Superior temporal gyrus (tissue), 1 donor: ENCODE results near the gene FLVCR2.

Experiments
- DNase-seq: peaks from one replicate; pipeline ENCODE4 v3.0.0-alpha.2; 2016; ENCODE audit errors: extremely low spot score

Gene FLVCR2

GRCh38 chr14:75578102-75578785 lies at the start of gene FLVCR2:
TSS of gene FLVCR2 (plus strand) at chr14:75578620. CDS start at chr14:75578973, 353 bp downstream.
- DNase-seq = peak; percentile 50

GRCh38 chr14:75531256-75531655 lies 47.2 kb upstream of the FLVCR2 start:
- no peak for DNase-seq

GRCh38 chr14:75531660-75532317 lies 46.6 kb upstream of the FLVCR2 start:
- DNase-seq = no peak

GRCh38 chr14:75533791-75534555 lies 44.4 kb upstream of the FLVCR2 start:
- DNase-seq = no peak

- DNase-seq = no peak
Observed at GRCh38 chr14:75535164-75535898, 43.1 kb upstream of the FLVCR2 start.

- no peak for DNase-seq
Observed at GRCh38 chr14:75537071-75537470, 41.3 kb upstream of the FLVCR2 start.

- no peak for DNase-seq
Observed at GRCh38 chr14:75539162-75539560, 39.3 kb upstream of the FLVCR2 start.

GRCh38 chr14:75539561-75540478 lies 38.6 kb upstream of the FLVCR2 start:
- no peak for DNase-seq

- DNase-seq = no peak
Observed at GRCh38 chr14:75540479-75540851, 38.0 kb upstream of the FLVCR2 start.

GRCh38 chr14:75542588-75543091 lies 35.8 kb upstream of the FLVCR2 start:
- DNase-seq = no peak

GRCh38 chr14:75543253-75543652 lies 35.2 kb upstream of the FLVCR2 start:
- DNase-seq = no peak

- no peak for DNase-seq
Observed at GRCh38 chr14:75543786-75544185, 34.6 kb upstream of the FLVCR2 start.

GRCh38 chr14:75545907-75546306 lies 32.5 kb upstream of the FLVCR2 start:
- no peak for DNase-seq

- DNase-seq = no peak
Observed at GRCh38 chr14:75547552-75548250, 30.7 kb upstream of the FLVCR2 start.

GRCh38 chr14:75548544-75548943 lies 29.9 kb upstream of the FLVCR2 start:
- no peak for DNase-seq

GRCh38 chr14:75549169-75549568 lies 29.3 kb upstream of the FLVCR2 start:
- DNase-seq = no peak

- no peak for DNase-seq
Observed at GRCh38 chr14:75551021-75551420, 27.4 kb upstream of the FLVCR2 start.

- DNase-seq = no peak
Observed at GRCh38 chr14:75553157-75553556, 25.3 kb upstream of the FLVCR2 start.

- DNase-seq = no peak
Observed at GRCh38 chr14:75553761-75554364, 24.6 kb upstream of the FLVCR2 start.

- DNase-seq = no peak
Observed at GRCh38 chr14:75554482-75554881, 23.9 kb upstream of the FLVCR2 start.
